HG03469 (cell line): Measurements from ENCODE around the gene DNAH8.

ENCODE experiments used
- ATAC-seq: cut with Tn5 transposase; IDR thresholded peaks from one replicate; pipeline ENCODE4 v1.9.1; 2021; ENCODE audit warnings: mild to moderate bottlenecking, moderate library complexity, moderate number of reproducible peaks; ENCODE audit not compliant: unreplicated experiment

Gene DNAH8

DNA sequence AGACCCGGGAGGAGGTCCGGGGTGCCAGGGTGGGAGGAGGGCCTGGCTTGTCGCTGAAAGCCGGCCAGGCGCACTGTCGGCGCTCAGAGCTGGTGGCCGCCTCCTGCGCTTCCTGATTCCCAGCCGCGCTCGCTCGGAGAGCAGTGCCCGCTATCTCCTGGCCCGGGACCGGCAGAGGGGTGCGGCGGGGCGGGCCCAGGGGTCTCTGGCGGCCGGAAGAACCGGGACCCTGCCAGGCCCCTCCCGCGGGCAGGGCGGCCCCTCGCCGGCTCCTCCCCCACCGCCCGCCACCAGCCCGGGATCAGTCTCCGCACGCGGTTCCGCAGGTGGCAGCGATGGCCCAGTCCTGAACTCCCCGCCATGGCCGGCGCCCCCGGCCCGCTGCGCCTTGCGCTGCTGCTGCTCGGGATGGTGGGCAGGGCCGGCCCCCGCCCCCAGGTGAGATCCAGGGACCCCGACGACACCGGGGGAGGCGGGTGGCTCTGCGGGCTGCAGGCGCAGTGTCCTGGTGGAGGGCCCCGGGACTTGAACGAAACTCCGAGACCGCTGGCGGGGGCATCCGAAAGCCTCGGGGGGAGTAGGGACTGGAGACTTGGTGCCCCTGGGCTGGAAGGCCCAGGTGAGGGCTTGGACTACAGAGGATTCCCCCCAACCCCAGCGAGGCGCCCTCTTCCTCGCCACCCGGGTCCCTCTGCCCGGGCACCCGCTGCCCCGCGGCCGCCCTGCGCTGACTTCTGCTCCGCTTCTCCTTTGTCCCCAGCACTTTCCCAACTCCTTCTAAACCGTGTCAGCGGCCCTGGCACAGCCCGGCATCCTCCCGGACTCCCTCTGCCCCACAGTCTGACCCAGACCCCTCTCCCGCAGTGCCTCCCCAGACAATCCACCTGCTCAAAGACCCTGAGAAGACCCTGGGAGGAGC, 333.6 kb downstream of the DNAH8 start, which contains the start of gene GLP1R:
Gene GLP1R, plus strand, starts transcription at position 301 of the 919 bp plus-strand sequence. Its CDS starts 60 bp downstream, at position 361.
- no peak for ATAC-seq

GRCh38 chr6:39049575-39050283, 334.6 kb downstream of the DNAH8 start:
- ATAC-seq: no peak

GRCh38 chr6:39050453-39051112, 335.5 kb downstream of the DNAH8 start:
- no peak for ATAC-seq

GRCh38 chr6:39051399-39052122, 336.4 kb downstream of the DNAH8 start:
- ATAC-seq: no peak

DNA sequence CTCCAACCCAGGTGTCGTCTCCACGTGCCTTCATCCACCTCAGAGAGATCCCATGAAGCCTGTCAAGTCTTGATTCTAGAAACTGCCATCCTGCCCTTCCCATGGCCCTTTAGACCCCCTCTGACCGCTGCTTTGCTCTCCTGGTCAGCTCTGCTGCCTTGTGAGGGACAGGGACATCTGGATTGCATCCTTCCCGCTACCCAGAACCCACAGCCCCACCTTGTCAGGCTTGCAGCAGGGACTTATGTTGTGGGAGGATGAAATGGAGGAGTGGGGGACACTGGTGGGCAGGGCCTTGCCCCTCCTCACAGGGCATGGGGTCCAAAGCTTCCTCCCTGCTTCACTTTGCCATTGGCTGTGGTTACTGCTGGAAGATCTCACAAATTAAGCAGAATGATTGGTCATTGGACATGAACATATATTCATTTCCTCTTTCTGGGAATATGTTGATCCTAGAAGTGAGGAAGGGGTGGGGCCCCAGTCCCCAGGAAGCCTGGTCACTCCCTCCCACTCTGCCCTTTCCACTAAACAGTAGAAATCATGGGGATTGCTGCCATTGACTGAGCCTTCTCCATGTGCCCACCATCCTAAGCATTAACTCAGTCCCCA, 338.0 kb downstream of the DNAH8 start:
- ATAC-seq: no peak

DNA sequence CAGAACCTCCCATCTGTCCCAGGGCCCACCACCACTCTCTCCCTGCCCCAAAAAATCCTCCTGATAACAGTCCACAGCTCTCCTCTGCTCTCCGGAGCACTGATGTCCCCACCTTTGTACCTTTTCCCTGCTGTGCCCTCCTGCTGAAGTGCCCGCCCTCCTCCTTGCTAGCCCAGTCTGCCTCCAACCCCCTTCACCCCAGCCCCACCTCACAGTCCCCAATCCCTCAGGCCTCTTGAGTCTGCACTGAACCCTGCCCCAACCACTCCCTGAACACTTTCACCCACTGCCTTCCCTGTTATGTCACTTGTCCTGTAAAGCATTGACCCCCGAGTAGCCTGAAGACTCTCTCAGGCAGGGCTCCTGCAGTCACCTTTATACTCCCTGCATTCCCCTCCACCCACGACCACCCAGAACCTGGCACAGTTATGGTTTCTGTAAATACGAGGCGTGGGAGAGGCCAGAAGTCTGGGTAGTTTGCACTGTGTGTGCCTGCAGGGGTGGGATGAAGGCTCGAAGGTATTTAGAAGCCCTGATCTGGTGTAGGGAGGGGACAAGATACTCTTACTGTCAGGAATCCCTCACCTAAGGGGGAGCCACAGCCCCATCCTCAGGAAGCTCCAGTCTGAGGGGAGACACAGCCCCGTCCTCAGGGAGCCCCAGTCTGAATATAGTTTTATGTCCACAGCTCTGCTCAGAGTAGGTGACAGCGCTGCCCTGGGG, 338.9 kb downstream of the DNAH8 start:
- ATAC-seq: no peak

GRCh38 chr6:39054577-39055142, 339.5 kb downstream of the DNAH8 start:
- no peak for ATAC-seq

DNA sequence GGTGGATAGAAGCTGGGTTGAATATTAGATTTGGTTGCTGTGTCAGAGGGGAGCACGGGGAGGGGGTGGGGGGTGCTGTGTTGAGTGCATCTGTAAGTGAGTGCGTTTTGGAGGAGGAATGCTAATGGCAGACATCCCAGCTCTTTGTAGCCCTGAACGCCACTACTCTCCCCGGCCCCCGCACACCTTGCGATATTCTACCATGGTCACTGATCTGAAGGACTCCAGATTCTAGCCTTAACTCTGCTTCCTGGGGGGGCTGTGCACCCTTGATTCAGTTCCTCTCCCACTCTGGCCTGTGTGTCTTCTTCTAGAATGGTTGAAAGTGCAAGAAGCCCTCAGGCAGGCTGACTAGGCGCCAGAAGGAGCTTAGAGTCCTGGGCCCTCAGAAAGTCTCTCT, 340.6 kb downstream of the DNAH8 start:
- no peak for ATAC-seq

GRCh38 chr6:39056191-39056590, 341.1 kb downstream of the DNAH8 start:
- ATAC-seq: no peak

DNA sequence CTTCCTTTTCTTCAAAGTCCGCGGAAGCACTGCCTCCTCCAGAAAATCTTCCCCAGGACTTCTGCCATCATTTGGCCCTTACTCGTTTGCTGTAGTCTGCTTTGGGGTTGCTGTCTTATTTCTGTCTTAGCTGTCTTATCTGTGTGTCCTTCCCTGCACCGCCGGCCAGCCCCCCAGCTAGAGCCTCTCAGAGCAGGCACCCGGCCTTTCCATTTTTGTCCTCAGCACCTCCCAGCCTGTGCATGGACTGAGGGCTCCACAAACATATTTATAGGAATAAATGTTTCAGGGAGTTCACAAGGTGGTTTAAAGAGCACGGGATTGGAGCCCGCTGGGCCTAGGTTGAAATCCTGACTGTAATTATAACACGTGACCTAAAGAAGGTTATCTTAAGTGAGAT, 341.6 kb downstream of the DNAH8 start:
- ATAC-seq: no peak

GRCh38 chr6:39057251-39058155, 342.4 kb downstream of the DNAH8 start:
- ATAC-seq: no peak

DNA sequence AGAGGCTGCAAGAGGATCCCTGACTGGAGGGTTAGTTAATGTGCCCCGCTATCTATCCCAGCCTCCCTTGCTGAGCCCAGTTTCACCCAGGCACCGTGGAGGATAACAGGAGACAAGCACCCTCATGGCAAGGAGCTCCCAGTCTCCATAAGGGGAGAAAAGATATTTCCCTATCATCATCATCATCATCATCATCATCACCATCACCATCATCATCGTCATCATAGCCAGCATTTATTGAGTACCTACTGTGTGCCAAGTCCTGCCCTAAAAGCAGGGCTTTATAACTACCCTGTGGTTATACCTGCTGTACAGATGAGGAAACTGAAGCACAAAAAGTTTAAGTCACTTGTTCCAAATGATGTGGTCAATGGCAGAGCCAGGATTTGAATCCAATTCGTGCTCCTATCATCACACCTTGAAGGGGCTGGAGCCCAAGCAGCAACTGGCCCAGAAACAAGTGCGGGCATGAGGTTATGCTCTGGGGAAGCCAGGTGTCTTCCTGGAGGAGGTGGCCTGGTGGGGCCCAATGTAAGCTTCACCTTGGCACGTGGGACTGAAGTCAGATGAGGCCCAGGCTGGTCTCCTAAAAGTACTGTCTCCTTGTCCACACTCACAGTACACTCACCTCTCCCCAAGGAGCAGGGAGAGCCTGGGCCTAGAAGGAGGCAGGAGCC, 343.5 kb downstream of the DNAH8 start:
- no peak for ATAC-seq

DNA sequence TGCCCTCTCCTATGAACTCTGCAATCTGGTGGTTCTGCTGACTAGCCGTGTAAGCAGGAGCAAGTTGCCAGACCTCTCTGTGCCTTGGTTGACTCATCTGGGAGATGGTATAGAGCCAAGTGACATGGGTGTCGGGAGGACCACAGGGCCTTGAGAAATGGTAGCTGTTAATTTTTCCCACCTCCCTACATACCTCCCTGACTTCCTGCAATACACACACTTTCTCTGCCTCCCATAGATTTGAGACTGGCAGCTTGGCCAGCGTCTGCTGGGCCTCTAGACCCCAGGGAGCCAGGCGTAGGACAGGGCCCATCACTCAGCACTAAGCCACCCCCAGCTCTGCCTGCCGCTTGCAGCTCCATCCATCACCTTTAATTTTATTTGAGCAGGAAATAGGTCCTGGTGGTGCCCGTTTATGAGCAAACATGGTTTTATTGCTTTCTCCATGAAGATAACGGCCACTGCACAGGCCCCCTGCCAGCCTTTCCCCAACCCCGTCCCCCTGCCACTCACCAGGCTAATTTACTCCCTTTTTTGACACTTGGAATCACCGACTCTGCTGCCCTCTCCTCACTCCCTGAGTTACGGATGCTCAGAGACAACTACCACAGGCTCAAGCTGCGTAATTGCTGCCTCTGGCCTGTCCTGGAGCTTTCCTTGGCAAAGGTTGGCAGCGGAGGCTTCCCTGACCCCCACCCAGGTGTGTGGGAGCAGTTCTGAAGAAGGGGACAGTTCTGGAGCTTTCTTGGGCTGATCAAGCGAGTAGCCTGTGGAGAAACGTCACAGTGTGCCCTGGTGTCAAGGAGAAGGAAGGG, 344.6 kb downstream of the DNAH8 start:
- ATAC-seq: no peak

GRCh38 chr6:39060467-39061160, 345.5 kb downstream of the DNAH8 start:
- no peak for ATAC-seq

GRCh38 chr6:39061182-39061581, 346.1 kb downstream of the DNAH8 start:
- no peak for ATAC-seq

- ATAC-seq: no peak
Measured at GRCh38 chr6:39061588-39061987, 346.5 kb downstream of the DNAH8 start.
